Vagina (tissue), 2 donors: ENCODE measurements around the gene RPH3AL.

ENCODE experiments used
- CTCF ChIP-seq, 3 experiments: fragments of 450-650 bp in 2 of 3; fragments of 200-600 bp in 1 of 3; sonication (generic) in 1 of 3; IDR thresholded peaks; one replicate each; pipeline ENCODE4 v1.5.1; 2017 to 2019; ENCODE audit warnings: antibody characterized with exemption in 3 of 3, mild to moderate bottlenecking in 2 of 3, moderate library complexity in 2 of 3
- POLR2A ChIP-seq, 2 donors: fragments of 450-650 bp; IDR thresholded peaks; one replicate each; pipeline ENCODE4 v1.6.1; 2017; ENCODE audit warnings: antibody characterized with exemption in 2 of 2, mild to moderate bottlenecking in 2 of 2, moderate library complexity in 2 of 2

DNA sequence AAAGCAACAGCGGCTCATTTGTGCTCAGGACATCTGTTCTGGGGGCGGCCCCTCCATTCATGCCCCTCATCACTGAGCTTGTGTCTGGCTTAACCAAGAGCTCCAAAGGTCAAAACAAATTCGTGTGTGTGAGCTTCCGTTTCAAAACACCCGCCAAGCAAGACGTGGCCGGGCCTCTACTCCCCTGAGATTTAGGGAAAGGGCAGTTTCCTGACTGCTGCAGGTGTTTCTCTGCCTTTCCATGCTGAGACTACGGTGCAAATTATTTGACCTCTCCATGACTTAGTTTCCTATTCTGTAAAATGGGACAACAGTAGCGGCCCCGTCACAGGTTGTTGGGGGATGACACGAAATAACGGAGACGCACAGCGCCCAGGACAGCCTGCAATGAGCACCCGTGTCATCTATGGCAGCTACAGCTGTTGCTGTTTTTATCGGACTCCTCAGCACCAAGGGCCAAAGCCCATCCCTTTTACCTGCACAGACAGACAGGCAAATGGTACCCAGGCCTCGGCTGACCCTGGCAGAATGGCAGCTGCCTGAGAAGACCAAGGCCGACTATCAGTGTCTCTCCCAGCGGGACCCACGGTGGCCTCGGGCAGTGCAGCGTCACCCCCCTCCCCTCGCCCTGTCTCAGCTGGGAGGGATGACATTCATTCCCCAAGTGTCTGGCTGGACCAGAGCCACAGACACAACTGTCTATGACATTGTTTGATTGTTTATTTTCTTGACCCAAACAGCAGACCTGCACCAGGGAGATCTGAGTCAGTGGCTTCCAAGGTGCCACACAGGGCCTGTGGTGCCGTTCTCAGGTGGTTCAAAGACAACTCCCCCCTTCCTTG, 120.4 kb downstream of the RPH3AL start:
- TF ChIP-seq CTCF (IDR thresholded peaks at IDR 0.05) = no peak
- TF ChIP-seq POLR2A (IDR thresholded peaks at IDR 0.05) = no peak
